GM18870 (cell line): ENCODE results near the gene CD300LG.
"Not testable (repeated sequence)": the region's sequence is repeated elsewhere in the genome, so short reads cannot be mapped to it uniquely, and the experiment has no call there.

Experiments used
- ATAC-seq: cut with Tn5 transposase; IDR thresholded peaks from one replicate; pipeline ENCODE4 v1.9.1; 2021; ENCODE audit warnings: moderate library complexity; ENCODE audit not compliant: unreplicated experiment

CD300LG gene

DNA sequence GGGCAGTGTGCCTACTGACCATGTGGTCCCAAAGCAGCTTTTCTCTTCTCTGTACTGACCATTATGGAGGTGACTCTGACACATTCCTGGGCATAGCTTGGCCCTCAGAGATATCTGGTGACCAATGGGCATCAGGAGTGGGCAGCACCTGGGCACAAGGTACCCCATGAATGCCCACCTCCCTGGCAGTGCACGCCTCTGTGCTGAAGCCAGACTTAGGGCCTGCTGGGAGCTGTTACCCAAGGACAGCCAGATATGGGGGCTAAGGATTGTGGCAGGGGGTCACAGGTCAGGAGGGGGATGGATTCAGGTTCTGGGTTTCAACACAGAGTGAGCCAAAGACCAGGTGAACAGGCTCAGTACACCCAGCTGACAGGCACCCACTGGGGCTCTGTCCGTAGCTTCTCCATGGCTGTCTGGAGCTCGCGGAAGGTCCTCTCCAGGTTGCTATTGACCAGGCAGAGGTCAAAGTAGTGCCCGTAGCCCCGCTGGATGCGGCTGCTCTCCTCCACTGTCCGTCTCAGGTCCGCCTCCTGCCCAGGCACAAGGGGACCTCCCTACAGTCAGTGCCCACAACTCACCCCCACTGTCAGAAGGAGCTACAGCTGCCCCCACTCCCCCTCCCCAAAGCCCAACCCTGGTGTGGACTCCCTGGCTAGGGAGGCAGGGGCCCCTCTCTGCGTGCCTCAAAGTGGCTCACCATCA is 30.6 kb downstream of the CD300LG start:
- no peak for ATAC-seq

DNA sequence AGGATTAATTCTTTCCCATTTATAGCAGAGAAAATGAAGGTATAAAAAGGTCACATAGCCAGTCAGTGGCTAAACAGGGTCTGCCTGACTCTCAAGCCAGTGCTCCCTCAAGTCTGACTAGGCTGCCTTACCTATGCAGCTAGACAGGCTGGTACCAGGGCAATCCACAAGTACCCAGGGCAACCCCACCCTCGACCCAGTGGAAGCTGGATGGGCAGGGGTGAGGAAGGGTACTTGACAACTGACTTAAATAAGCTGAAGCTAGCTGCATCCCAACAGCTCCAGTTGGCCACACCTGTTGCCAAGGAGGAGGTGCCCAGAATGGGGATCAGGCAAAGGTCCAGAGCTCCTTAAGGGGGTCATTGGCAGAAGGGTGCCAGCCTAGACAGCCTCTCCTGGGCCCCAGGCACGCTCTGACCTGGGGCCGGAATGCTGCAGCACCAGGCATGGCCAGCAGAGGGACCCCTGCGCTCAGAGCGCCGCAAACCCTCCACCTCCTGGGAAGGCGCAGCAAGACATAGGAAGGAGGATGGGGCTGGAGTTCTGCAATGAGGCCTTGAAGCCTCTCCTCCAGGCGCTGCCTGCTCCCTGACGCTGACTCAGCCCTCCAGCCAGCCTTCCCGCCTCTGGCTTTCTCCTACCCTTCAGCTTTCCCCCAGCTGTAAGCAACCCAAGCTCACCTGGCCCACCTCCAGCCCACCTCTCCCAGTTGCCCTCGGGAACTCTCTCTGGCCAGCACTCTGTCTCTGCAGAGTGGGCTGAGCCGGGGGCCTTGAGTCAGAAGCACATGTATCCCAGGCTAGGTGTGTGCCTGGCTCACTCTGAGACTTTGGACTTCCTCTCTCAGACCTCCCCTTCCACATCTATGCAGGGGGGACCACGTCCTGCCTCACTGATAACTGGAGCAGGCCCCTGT is 31.5 kb downstream of the CD300LG start:
- no peak for ATAC-seq

GRCh38 chr17:43879723-43880419 is 32.9 kb downstream of the CD300LG start:
- no peak for ATAC-seq

- no peak for ATAC-seq
These were observed 33.5 kb downstream of the CD300LG start for GRCh38 chr17:43880420-43880991.

- ATAC-seq: no peak
These were observed 34.2 kb downstream of the CD300LG start for GRCh38 chr17:43881181-43881580.

DNA sequence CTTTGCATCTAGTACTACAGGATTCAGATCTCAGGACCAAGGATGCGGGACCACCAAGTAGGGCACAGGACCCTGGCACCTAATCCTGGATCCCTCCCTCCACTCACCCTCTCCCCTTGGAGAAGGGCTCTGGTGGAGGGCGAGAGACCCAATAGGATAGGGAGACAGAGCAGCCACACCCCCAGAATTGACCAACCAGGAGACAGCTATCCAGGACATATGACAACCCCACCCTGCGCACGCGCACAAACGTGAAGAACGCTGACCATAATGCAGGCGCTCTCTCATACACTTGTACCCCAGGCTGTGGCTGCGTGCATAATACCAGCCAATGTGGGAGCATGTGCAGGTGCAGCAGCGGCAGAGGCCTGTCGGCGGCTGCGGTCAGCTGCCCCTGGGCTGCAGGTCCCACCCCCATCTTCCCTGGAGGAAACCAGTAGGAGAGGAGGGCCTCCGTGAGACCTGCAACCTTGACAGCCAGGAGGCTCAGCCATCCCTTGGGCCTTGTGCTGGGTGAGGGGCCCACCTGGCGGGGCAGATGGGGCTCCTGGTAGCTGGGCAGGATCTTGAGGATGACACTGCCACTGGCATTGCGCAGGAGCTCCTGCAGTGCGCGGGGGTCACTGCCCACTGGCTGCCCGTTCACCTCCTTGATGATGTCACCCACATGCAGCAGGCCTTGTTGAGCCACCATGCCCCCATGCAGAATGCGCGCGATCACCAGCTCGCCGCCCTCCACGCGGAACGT is 35.0 kb downstream of the CD300LG start:
- no peak for ATAC-seq

DNA sequence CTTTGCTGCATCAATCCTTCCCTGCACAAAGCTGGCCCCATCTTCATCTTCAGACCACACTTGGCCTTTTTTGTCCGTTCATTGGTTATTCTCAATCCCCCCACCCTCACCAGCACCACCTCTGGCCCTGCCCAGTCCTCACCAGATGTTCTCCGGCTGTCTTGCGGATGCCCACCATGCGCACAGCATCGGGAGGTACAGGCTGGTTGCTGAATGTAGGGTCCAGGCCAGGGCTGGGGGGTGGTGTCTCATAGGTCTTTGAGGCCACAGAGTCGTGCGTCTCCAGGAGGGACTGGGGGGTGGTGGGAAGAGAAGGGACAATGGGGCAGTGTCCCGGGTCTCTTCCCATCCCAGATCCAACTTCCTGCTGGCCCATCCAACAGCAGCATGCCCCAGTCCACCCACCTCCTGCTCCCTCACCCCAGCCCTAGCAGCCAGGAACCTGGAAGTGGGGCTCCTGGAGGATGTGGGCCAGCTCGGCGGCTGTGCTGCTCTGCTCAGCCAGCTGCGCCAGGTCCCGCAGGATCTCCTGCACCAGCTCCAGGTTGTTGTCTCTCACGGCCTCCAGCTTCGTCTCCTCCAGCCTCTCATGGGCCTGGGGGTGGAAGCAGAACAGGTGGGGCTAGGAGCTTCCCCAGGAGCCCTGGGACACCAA is 35.9 kb downstream of the CD300LG start:
- ATAC-seq: no peak

GRCh38 chr17:43888548-43888947 is 41.6 kb downstream of the CD300LG start:
- no peak for ATAC-seq

DNA sequence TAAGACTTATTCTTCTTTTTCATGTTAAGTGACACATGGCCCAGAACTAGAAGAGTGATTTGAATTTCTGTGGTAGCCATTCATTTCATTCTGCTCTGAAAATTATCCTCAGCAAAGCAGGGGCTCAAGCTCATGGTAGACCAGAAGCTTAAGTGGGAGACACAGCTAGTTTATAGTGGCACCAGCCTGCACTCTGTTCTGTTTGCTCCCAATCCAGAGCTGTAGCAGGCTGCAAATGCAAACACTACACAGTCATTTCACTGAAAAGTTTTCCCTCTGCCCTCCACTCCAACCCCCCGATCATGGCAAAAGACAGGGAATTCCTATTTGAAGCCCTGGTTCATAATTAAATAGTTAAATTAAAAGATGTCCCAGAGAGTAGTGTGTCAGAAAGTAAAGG is 43.3 kb downstream of the CD300LG start:
- ATAC-seq: no peak

DNA sequence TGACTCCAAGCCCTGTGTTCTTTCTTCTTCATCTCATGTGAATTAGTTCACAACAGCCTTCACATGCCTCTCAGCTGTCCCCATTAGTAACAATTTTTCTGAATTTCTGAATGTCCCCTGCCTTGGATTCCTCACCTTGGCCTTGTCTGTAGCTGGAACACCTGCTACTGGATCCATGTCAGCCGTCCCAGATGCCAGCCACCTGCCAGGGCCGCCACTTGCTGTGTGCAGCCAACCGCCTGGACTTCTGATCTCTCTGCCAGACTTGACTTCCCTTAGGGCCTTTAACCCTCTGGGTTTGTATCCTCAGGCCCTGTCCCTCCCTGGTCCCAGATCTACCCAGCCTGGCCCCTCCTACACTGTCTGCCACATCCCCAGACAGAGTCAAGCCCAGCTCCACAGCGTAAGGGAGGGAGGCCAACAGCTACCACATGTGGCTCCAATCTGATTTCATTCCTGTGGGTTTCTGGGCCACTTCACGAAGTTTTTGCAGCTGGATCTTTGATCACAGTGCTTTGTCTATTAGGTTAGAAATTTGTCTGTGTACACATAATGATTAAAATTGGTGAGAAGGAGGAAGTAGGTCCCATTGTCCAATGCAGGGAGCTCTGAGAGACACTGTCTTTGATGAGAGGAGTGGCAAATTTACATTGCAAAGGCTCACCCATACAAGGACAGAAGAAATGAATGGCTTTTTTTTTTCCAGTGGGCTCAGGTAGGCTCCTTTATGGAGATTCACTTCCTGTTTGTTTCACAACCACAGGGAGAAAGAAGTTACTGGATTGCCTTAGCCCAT is 45.1 kb downstream of the CD300LG start:
- ATAC-seq: no peak

- no peak for ATAC-seq
These were observed 45.6 kb downstream of the CD300LG start for GRCh38 chr17:43892647-43892952.

- not testable (repeated sequence) for ATAC-seq
These were observed 47.5 kb downstream of the CD300LG start for GRCh38 chr17:43894494-43894893.

DNA sequence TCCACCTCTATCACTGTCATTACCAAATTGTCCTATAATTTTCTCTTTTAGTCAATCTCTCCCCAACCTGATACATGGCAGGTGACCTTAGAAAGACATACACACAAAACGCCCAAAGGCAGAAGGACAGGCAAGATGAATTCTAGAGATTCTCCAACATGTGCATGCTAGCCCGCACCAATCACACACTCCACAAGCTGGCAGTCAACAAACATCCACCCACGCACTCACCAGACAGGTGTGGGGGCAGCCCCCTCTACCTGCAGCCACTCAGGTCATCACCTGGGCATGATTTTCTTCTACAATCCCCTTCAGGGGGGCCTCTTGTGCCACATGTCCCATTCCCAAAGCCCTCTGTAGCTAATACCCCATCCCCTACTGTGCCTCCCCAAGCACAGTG is 50.9 kb downstream of the CD300LG start:
- no peak for ATAC-seq

DNA sequence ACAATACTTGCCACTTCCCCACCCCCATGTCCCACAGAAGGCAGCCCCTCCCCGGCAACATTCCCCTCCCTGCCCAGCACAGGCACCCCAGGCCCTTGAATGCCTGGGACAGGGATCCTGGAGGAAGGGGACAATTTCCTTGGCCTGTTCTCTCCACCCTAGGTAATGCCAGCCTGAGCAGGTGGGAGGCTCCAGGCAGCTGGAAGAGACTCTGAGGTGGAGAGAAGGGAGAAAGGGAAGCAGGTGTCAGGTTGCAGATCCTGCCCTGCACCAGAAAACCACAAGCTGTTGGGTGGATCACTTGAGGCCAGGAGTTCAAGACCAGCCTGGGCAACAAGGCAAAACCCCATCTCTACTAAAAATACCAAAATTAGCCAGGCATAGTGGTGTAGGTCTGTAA is 51.5 kb downstream of the CD300LG start:
- ATAC-seq: no peak

GRCh38 chr17:43900183-43900857 is 53.3 kb downstream of the CD300LG start:
- ATAC-seq: no peak

DNA sequence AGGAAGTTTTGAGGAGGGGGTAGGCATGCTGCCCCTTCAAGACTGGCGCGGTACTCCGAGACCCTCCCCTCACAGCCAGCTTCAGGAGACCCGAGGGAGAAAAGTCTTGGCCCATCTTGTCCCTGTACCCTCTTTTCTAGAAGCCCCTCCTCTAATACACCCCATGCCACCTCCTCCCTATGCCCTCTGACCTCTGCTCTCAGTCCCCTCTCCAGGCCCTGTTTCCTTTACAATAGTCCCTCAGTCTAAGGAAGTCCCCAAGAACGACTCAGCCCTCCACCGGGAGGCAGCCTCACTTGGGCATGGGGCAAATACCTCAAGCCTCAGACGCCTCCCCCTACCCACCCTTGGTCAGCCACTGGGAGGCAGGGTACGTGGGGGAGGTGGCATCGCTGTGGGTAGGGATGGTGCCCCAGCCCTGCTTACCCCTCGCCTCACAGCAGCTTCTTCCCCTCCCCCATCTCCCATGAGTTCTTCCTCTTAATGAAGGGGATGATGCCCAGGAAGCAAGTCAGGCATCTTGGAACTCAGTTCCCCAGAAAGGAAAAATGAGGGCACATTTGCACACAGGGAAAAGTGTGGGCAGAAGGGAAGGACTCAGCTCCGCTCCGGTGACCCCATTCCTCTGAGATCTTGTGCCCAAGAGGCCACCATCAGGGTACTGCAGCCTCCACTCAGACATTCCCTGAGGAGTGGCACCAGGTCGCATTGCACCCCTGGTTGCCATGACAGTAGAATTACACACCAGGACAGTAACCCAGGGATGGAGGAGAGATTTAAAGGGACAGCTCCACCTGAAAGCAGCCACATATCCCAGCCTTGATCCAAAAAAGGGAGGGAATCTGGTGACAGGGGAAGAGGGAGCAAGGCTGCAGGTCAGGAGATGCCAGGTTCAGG is 54.1 kb downstream of the CD300LG start:
- no peak for ATAC-seq

DNA sequence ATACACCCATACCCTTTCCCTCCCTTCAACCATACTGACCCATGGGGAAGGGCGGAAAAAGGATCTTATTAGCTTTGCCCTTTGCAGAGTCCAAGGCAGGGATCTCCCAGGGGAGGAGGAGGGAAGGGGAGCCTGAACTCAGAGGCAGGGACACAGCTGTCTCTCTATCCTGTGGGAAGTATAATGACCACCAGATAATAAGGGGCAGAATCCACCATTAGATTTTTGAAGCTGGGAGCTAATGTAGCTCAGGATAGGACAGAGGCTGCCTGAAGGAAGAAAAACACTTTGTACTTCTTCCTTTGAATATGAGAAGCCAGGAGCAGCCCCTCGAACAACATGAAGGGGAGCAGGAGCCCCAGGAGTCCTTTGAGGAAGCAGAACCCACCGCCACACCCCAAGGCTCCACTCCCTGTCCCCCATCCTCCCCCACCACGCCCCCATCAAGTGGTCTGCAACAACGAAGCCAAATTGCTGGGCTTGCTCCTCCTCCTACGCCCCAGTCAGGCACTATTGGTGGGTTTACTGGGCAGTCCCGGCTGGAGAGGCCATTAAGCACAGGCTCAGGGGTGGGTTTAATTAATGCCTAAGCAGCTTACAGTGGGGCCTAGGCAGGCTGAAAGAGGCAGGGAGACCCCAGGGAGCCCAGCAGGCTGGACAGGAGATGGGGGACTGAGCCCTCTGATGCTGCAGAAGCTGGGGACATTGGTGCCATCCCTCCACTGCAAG is 55.0 kb downstream of the CD300LG start:
- no peak for ATAC-seq
